ENCODE data around the gene FGB.

Gene FGB

GRCh38 chr4:154579927-154580326 lies 17.1 kb downstream of the FGB start:
- TF ChIP-seq POLR2AphosphoS5 (IDR thresholded peaks at IDR 0.05; ENCODE audit: low read depth, low read length) (no peak), PAX5 (IDR thresholded peaks at IDR 0.05; ENCODE audit: insufficient read depth, low read length, severe bottlenecking) (no peak), TAF1 (IDR thresholded peaks at IDR 0.05; ENCODE audit: low read depth, low read length) (no peak), POLR2A (IDR thresholded peaks at IDR 0.05; ENCODE audit: low read depth, low read length) (no peak), SPI1 (IDR thresholded peaks at IDR 0.05; ENCODE audit: low read depth, low read length) (no peak), POU2F2 (IDR thresholded peaks at IDR 0.05; ENCODE audit: low read depth, low read length) (no peak)
- DNase-seq (ENCODE audit: insufficient read length, low spot score) (no peak), FAIRE-seq (no peak)

GRCh38 chr4:154582723-154583122 lies 19.9 kb downstream of the FGB start:
- DNase-seq (ENCODE audit: insufficient read length, low spot score) (no peak), FAIRE-seq (no peak)
- TF ChIP-seq TAF1 (IDR thresholded peaks at IDR 0.05; ENCODE audit: low read depth, low read length) (no peak), POLR2AphosphoS5 (IDR thresholded peaks at IDR 0.05; ENCODE audit: low read depth, low read length) (no peak), SPI1 (IDR thresholded peaks at IDR 0.05; ENCODE audit: low read depth, low read length) (no peak), POLR2A (IDR thresholded peaks at IDR 0.05; ENCODE audit: low read depth, low read length) (no peak), PAX5 (IDR thresholded peaks at IDR 0.05; ENCODE audit: insufficient read depth, low read length, severe bottlenecking) (no peak), POU2F2 (IDR thresholded peaks at IDR 0.05; ENCODE audit: low read depth, low read length) (no peak)

- no peak for FAIRE-seq
- no peak for DNase-seq (ENCODE audit: insufficient read length, low spot score)
- TF ChIP-seq PAX5 (IDR thresholded peaks at IDR 0.05; ENCODE audit: insufficient read depth, low read length, severe bottlenecking) = no peak
- TF ChIP-seq POLR2A (IDR thresholded peaks at IDR 0.05; ENCODE audit: low read depth, low read length) = no peak
- TF ChIP-seq POU2F2 (IDR thresholded peaks at IDR 0.05; ENCODE audit: low read depth, low read length) = no peak
- TF ChIP-seq TAF1 (IDR thresholded peaks at IDR 0.05; ENCODE audit: low read depth, low read length) = no peak
- no peak for TF ChIP-seq POLR2AphosphoS5 (IDR thresholded peaks at IDR 0.05; ENCODE audit: low read depth, low read length)
- no peak for TF ChIP-seq SPI1 (IDR thresholded peaks at IDR 0.05; ENCODE audit: low read depth, low read length)
Measured at GRCh38 chr4:154583230-154583629, 20.4 kb downstream of the FGB start.

- TF ChIP-seq PAX5 (IDR thresholded peaks at IDR 0.05; ENCODE audit: insufficient read depth, low read length, severe bottlenecking) (no peak), POU2F2 (IDR thresholded peaks at IDR 0.05; ENCODE audit: low read depth, low read length) (no peak), POLR2A (IDR thresholded peaks at IDR 0.05; ENCODE audit: low read depth, low read length) (no peak), SPI1 (IDR thresholded peaks at IDR 0.05; ENCODE audit: low read depth, low read length) (no peak), TAF1 (IDR thresholded peaks at IDR 0.05; ENCODE audit: low read depth, low read length) (no peak), POLR2AphosphoS5 (IDR thresholded peaks at IDR 0.05; ENCODE audit: low read depth, low read length) (no peak)
- DNase-seq (ENCODE audit: insufficient read length, low spot score) (no peak), FAIRE-seq (no peak)
Measured at GRCh38 chr4:154583677-154584076, 20.9 kb downstream of the FGB start.

GRCh38 chr4:154584259-154584658 lies 21.4 kb downstream of the FGB start:
- TF ChIP-seq POU2F2 (IDR thresholded peaks at IDR 0.05; ENCODE audit: low read depth, low read length) (no peak), SPI1 (IDR thresholded peaks at IDR 0.05; ENCODE audit: low read depth, low read length) (no peak), POLR2A (IDR thresholded peaks at IDR 0.05; ENCODE audit: low read depth, low read length) (no peak), POLR2AphosphoS5 (IDR thresholded peaks at IDR 0.05; ENCODE audit: low read depth, low read length) (no peak), PAX5 (IDR thresholded peaks at IDR 0.05; ENCODE audit: insufficient read depth, low read length, severe bottlenecking) (no peak), TAF1 (IDR thresholded peaks at IDR 0.05; ENCODE audit: low read depth, low read length) (no peak)
- no peak for DNase-seq (ENCODE audit: insufficient read length, low spot score)
- FAIRE-seq = no peak

- DNase-seq (ENCODE audit: insufficient read length, low spot score) (no peak), FAIRE-seq (no peak)
- TF ChIP-seq POLR2A (IDR thresholded peaks at IDR 0.05; ENCODE audit: low read depth, low read length) (no peak), TAF1 (IDR thresholded peaks at IDR 0.05; ENCODE audit: low read depth, low read length) (no peak), POU2F2 (IDR thresholded peaks at IDR 0.05; ENCODE audit: low read depth, low read length) (no peak), PAX5 (IDR thresholded peaks at IDR 0.05; ENCODE audit: insufficient read depth, low read length, severe bottlenecking) (no peak), SPI1 (IDR thresholded peaks at IDR 0.05; ENCODE audit: low read depth, low read length) (no peak), POLR2AphosphoS5 (IDR thresholded peaks at IDR 0.05; ENCODE audit: low read depth, low read length) (no peak)
Measured at GRCh38 chr4:154585369-154586018, 22.7 kb downstream of the FGB start.

- TF ChIP-seq POLR2A (IDR thresholded peaks at IDR 0.05; ENCODE audit: low read depth, low read length) (no peak), PAX5 (IDR thresholded peaks at IDR 0.05; ENCODE audit: insufficient read depth, low read length, severe bottlenecking) (no peak), SPI1 (IDR thresholded peaks at IDR 0.05; ENCODE audit: low read depth, low read length) (no peak), POLR2AphosphoS5 (IDR thresholded peaks at IDR 0.05; ENCODE audit: low read depth, low read length) (no peak), POU2F2 (IDR thresholded peaks at IDR 0.05; ENCODE audit: low read depth, low read length) (no peak)
- FAIRE-seq (no peak), DNase-seq (ENCODE audit: insufficient read length, low spot score) (no peak)
Measured at GRCh38 chr4:154586296-154587033, 23.7 kb downstream of the FGB start.

- TF ChIP-seq TAF1 (IDR thresholded peaks at IDR 0.05; ENCODE audit: low read depth, low read length) (no peak), PAX5 (IDR thresholded peaks at IDR 0.05; ENCODE audit: insufficient read depth, low read length, severe bottlenecking) (no peak), POU2F2 (IDR thresholded peaks at IDR 0.05; ENCODE audit: low read depth, low read length) (no peak), SPI1 (IDR thresholded peaks at IDR 0.05; ENCODE audit: low read depth, low read length) (no peak)
Measured at GRCh38 chr4:154588198-154588597, 25.4 kb downstream of the FGB start.

GRCh38 chr4:154589296-154590197 lies 26.7 kb downstream of the FGB start:
- FAIRE-seq = no peak
- DNase-seq (ENCODE audit: insufficient read length, low spot score) = no peak
- TF ChIP-seq POU2F2 (IDR thresholded peaks at IDR 0.05; ENCODE audit: low read depth, low read length) (no peak), POLR2AphosphoS5 (IDR thresholded peaks at IDR 0.05; ENCODE audit: low read depth, low read length) (no peak), POLR2A (IDR thresholded peaks at IDR 0.05; ENCODE audit: low read depth, low read length) (no peak)

More at GRCh38 chr4:154588198-154588597, 25.4 kb downstream of the FGB start:
- DNase-seq (ENCODE audit: insufficient read length, low spot score) = no peak
- FAIRE-seq = no peak
